Measurements from ENCODE around the gene PRKAG1.

GRCh38 chr12:49043856-49044258, 25.3 kb upstream of the PRKAG1 start:
- TF ChIP-seq EZH2 (IDR thresholded peaks at IDR 0.05; ENCODE audit: borderline replicate concordance, low read length) (no peak), CTCF (IDR thresholded peaks at IDR 0.05; ENCODE audit: low read length) (peak; percentile 86)
